Left ventricle myocardium inferior (tissue), 1 donor: ENCODE results near the gene ECE1. TPM values are rescaled to one million over a fixed set of nuclear protein-coding genes. Genes with fewer than 3 reads are reported as not detected.
"Not testable (repeated sequence)": the region's sequence is repeated elsewhere in the genome, so short reads cannot be mapped to it uniquely, and the experiment has no call there.

Experiments
- DNase-seq: peaks from one replicate; pipeline ENCODE4 v3.0.0-alpha.2; 2020
- H3K27ac ChIP-seq: fragments of 200-600 bp; replicated peaks from 2 replicates; pipeline ENCODE4 v1.8.0; 2021
- H3K27me3 ChIP-seq: fragments of 200-600 bp; 2 replicates; pipeline ENCODE4 v1.8.0; 2021; ENCODE audit warnings: low read depth
- H3K36me3 ChIP-seq: fragments of 200-600 bp; 2 replicates; pipeline ENCODE4 v1.8.0; 2021
- H3K4me1 ChIP-seq: fragments of 200-600 bp; 2 replicates; pipeline ENCODE4 v1.8.0; 2021
- H3K4me3 ChIP-seq: fragments of 200-600 bp; 2 replicates; pipeline ENCODE4 v1.8.0; 2021; ENCODE audit warnings: mild to moderate bottlenecking, moderate library complexity
- H3K9me3 ChIP-seq: fragments of 200-600 bp; replicated peaks from 2 replicates; pipeline ENCODE4 v1.8.0; 2021
- intact Hi-C: fragments of 100-400 bp; cut with micrococcal nuclease; formaldehyde crosslinking; loops from one replicate; pipeline ENCODE4 v1.11.0; 2022
- total RNA-seq: library from RNA; stranded (reverse); fragmentation: NEBNext Ultra II Directional; extraction: Animal tissue kit (Norgen Biotek cat#: 25700); gene quantifications from one replicate; pipeline ENCODE4 v1.2.1, GENCODE V29; 2021
- TF ChIP-seq, protein P1 (sequence below): fragments of 200-600 bp; IDR thresholded peaks from 2 replicates; pipeline ENCODE4 v1.8.0; 2021; ENCODE audit warnings: antibody characterized with exemption, mild to moderate bottlenecking, borderline replicate concordance
- donor health status: DM: no; HTN: yes; CAD: no; lungs with severe emphysema.

ECE1 gene
- total RNA-seq, 1 donor from 2014 or later = 54.7 TPM

DNA sequence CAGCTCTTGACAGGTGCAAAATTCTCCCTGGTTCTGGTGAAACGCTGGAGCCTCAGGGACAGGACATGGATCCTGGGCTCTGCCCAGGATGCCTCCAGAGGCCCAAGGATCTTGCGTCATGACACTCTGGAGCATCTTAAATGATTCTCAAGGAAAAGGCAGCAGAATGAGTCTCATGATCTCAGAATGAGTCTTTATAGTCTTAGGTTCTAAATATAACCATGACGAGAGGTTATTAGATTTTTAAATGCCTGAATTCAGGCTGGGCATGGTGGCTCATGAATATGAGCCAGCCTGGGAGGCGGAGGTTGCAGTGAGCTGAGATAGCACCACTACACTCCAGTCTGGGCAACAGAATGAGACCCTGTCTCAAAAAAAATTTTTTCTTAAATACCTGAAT is 55.5 kb downstream of the ECE1 start:
- peaks cover 92% of the 10 kb centered on the region for H3K36me3 ChIP-seq
- H3K27ac ChIP-seq = peak overlapping the region; percentile 31
- intact Hi-C loops = no loop called here

DNA sequence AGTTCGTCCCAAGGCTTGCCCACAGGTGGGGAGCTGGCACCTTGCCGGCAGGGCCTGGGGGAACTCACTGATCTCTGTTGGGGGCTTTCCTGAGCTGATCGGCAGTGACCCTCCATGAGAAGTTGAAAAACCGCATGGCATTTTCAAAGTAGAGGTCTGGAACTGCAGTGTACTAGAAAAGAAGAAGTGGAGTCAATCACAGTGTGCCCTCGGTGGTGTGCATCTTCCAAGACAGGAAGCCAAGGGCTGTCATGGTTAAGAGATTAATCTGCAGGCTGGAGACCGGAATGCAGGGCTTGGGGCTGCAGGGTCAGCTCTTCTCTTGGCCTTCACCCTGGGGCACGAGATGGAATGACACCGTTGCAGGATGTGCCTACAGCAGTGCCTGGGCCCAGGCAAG is 56.8 kb downstream of the ECE1 start:
- Histone ChIP-seq H3K27ac (no peak overlapping the region), H3K4me1 (peaks cover 39% of the 10 kb centered on the region), H3K4me3 (no peak overlapping the region), H3K36me3 (peaks cover 86% of the 10 kb centered on the region), H3K27me3 (no peaks in the 10 kb centered on the region), H3K9me3 (no peaks in the 10 kb centered on the region)
- intact Hi-C loops = loop anchor here (2.0 kb wide), 1 partner anchor 135 kb away; no protein-coding TSS in a partner anchor
- TF ChIP-seq, protein P1, sequence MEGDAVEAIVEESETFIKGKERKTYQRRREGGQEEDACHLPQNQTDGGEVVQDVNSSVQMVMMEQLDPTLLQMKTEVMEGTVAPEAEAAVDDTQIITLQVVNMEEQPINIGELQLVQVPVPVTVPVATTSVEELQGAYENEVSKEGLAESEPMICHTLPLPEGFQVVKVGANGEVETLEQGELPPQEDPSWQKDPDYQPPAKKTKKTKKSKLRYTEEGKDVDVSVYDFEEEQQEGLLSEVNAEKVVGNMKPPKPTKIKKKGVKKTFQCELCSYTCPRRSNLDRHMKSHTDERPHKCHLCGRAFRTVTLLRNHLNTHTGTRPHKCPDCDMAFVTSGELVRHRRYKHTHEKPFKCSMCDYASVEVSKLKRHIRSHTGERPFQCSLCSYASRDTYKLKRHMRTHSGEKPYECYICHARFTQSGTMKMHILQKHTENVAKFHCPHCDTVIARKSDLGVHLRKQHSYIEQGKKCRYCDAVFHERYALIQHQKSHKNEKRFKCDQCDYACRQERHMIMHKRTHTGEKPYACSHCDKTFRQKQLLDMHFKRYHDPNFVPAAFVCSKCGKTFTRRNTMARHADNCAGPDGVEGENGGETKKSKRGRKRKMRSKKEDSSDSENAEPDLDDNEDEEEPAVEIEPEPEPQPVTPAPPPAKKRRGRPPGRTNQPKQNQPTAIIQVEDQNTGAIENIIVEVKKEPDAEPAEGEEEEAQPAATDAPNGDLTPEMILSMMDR = no peak
- no peak for DNase-seq

More for the DNA sequence above, 55.5 kb downstream of the ECE1 start:
- H3K4me3 ChIP-seq = no peak overlapping the region
- no peaks in the 10 kb centered on the region for H3K9me3 ChIP-seq
- DNase-seq = no peak
- no peaks in the 10 kb centered on the region for H3K27me3 ChIP-seq
- TF ChIP-seq, protein P1 = no peak
- H3K4me1 ChIP-seq = peaks cover 50% of the 10 kb centered on the region

DNA sequence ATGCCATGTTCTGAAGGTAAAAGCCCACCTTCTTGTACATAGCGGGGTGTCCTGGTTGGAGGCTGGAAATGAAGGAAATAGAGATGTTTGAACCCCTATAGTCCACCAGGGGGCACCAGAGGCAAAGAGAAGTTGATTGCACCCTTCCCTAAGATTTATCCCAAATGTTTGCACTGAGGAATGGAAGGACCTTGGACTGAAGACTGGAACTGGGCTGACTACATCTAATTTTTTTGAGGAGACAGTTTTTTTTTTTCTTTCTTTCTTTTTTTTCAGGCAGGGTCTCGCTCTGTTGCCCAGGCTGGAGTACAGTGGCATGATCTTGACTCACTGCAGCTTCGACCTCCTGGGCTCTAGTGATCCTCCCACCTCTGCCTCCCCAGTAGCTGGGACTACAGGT is 58.2 kb downstream of the ECE1 start:
- intact Hi-C loops = loop anchor here (2.0 kb wide), 1 partner anchor 137 kb away; no protein-coding TSS in a partner anchor
- Histone ChIP-seq H3K27ac (no peak overlapping the region), H3K4me1 (peaks cover 24% of the 10 kb centered on the region), H3K9me3 (no peaks in the 10 kb centered on the region), H3K36me3 (peaks cover 86% of the 10 kb centered on the region), H3K4me3 (no peak overlapping the region), H3K27me3 (no peaks in the 10 kb centered on the region)
- TF ChIP-seq, protein P1 = peak; percentile 82
- no peak for DNase-seq

DNA sequence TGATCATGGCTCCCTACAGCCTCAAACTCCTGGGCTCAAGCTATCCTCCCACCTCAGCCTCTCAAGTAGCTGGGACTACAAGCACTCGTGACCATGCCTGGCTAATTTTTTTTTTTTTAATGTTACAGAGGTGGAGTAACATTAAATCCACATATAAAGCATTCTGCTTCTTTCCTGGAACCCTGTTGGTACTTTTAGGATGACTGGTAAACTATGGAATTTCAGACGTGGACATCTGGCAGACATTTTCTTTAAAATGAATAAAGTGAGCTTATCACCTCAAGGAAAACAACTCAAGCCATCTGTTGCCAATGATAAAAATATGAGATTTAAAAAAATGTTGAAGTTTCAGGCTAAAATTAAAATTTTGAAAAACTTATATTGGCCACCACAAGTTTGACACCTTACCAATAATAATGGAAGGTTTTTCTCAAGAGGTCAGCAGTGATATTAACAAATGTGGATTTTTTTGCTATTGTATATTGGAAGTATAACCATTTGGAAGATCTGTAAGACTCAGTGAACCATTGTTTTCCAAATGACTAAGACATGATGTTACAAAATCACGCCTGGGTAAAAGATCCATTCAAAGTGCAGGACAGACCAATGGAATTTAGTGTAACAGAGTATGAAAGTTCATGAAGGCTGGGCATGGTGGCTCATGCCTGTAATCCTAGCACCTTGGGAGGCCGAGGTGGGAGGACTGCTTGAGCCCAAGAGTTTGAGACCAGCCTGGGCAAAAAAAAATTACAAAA is 60.8 kb downstream of the ECE1 start:
- TF ChIP-seq, protein P1 = no peak
- Histone ChIP-seq H3K27me3 (no peaks in the 10 kb centered on the region), H3K4me1 (peaks cover 2% of the 10 kb centered on the region), H3K36me3 (peaks cover 86% of the 10 kb centered on the region), H3K27ac (no peak overlapping the region), H3K9me3 (no peaks in the 10 kb centered on the region), H3K4me3 (no peak overlapping the region)
- intact Hi-C loops = no loop called here
- no peak for DNase-seq

DNA sequence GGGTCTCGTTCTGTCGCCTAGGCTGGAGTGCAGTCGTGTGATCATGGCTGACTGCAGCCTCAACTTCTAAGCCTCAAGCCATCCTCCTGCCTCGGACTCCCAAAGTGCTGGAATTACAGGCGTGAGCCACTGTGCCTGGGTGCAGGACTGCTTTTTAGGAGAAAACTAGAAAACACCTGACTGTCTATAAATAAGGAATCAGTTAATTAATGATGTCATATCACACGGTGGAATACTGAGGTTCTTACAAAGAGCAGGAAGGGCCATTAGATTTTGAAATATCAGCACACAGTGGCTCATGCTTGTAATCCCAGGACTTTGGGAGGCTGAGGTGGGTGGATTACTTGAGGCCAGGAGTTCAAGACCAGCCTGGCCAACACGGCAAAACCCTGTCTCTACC is 62.0 kb downstream of the ECE1 start:
- H3K9me3 ChIP-seq, H3K27ac ChIP-seq, H3K27me3 ChIP-seq, H3K4me3 ChIP-seq, H3K4me1 ChIP-seq, DNase-seq, intact Hi-C loops: not testable (repeated sequence)
- H3K36me3 ChIP-seq = peaks cover 85% of the 10 kb centered on the region

DNA sequence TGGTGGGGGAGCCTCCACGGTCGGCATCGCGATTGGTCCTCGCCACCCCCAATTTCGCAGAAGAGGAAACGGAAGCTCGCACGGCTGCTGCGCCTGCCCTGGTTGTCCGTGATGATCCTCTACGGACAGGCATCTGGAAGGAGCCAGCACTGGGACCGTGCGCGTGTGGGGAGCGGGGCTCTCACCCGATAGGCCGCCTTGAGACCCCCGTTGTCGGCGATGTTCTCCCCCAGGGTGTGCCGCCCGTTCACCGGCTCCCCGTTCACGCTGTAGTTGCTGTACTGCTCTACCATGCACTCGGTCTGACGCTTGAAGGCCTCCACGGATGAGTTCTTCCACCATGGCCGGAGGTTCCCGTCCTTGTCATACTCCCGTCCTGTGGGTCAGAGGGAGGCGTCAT is 65.2 kb downstream of the ECE1 start:
- no peak overlapping the region for H3K4me3 ChIP-seq
- no peaks in the 10 kb centered on the region for H3K27me3 ChIP-seq
- intact Hi-C loops = no loop called here
- H3K36me3 ChIP-seq = peaks cover 87% of the 10 kb centered on the region
- H3K4me1 ChIP-seq = no peaks in the 10 kb centered on the region
- DNase-seq = no peak
- TF ChIP-seq, protein P1 = no peak
- H3K27ac ChIP-seq = no peak overlapping the region
- no peaks in the 10 kb centered on the region for H3K9me3 ChIP-seq
